Calu3 (cell line): Measurements from ENCODE around the gene IFNA13. TPM values are rescaled to one million over a fixed set of nuclear protein-coding genes. Genes with fewer than 3 reads are reported as not detected.
"Not testable (repeated sequence)": the region's sequence is repeated elsewhere in the genome, so short reads cannot be mapped to it uniquely, and the experiment has no call there.

Source experiments
- BruUV-seq: library from RNA; stranded (reverse); fragments of 400-500 nt; replicated peaks from 2 replicates; lab custom pipeline; 2021; lab: Mats Ljungman, UMichigan
- CTCF ChIA-PET: fragments of 300-600 bp; sonication (Branson Sonifier 250); formaldehyde crosslinking; loops from one replicate; lab custom pipeline; 2022; ENCODE audit warnings: antibody characterized with exemption; lab: Charles Lee
- DNase-seq: peaks from one replicate; pipeline ENCODE4 v3.0.0; 2022
- H3K27ac Mint-ChIP-seq: one replicate; pipeline ENCODE4 v1.8.0; 2022; ENCODE audit warnings: mixed read lengths; ENCODE audit not compliant: unreplicated experiment
- H3K27me3 Mint-ChIP-seq: one replicate; pipeline ENCODE4 v1.8.0; 2022; ENCODE audit warnings: mixed read lengths; ENCODE audit not compliant: unreplicated experiment
- H3K36me3 Mint-ChIP-seq: one replicate; pipeline ENCODE4 v1.8.0; 2022; ENCODE audit warnings: mild to moderate bottlenecking, moderate library complexity, mixed read lengths; ENCODE audit not compliant: insufficient read depth, unreplicated experiment
- H3K4me1 Mint-ChIP-seq: one replicate; pipeline ENCODE4 v1.8.0; 2022; ENCODE audit warnings: mild to moderate bottlenecking, low read depth, mixed read lengths; ENCODE audit not compliant: unreplicated experiment
- H3K4me3 Mint-ChIP-seq: one replicate; pipeline ENCODE4 v1.8.0; 2022; ENCODE audit warnings: mild to moderate bottlenecking, low read depth, moderate library complexity, mixed read lengths; ENCODE audit not compliant: unreplicated experiment
- H3K9me3 Mint-ChIP-seq: one replicate; pipeline ENCODE4 v1.8.0; 2022; ENCODE audit warnings: low read depth, mixed read lengths; ENCODE audit not compliant: unreplicated experiment
- intact Hi-C: fragments of 100-400 bp; cut with micrococcal nuclease; formaldehyde crosslinking; loops from one replicate; pipeline ENCODE4 v1.10.0; 2022; ENCODE audit not compliant: unreplicated experiment
- total RNA-seq: library from RNA; stranded (reverse); gene quantifications from 2 replicates; pipeline ENCODE4 v1.2.3, GENCODE V29; 2022
- TF ChIP-seq, protein P1 (sequence below): fragments of 200-600 bp; IDR thresholded peaks from one replicate; pipeline ENCODE4 v1.8.0; 2022; ENCODE audit warnings: antibody characterized with exemption; ENCODE audit not compliant: unreplicated experiment

IFNA13 gene
- total RNA-seq, 1 experiment from 2014 or later: not detected

- Mint-ChIP-seq H3K4me1 (peaks cover 13% of the 10 kb centered on the region), H3K9me3 (no peaks in the 10 kb centered on the region), H3K27ac (no peak overlapping the region), H3K27me3 (no peaks in the 10 kb centered on the region), H3K36me3 (peaks cover 10% of the 10 kb centered on the region), H3K4me3 (no peak overlapping the region)
- CTCF ChIA-PET: interaction anchor here (0.9 to 1.1 kb wide), 4 partner anchors 10 to 140 kb away, joined by 3 to 4 read pairs (median 3); no protein-coding TSS in a partner anchor
- intact Hi-C loops: loop anchor here (10.0 kb wide), 1 partner anchor 53 kb away; the partner anchor contains the start of gene IFNA1
- BruUV-seq: no TSS peak
- TF ChIP-seq, protein P1, sequence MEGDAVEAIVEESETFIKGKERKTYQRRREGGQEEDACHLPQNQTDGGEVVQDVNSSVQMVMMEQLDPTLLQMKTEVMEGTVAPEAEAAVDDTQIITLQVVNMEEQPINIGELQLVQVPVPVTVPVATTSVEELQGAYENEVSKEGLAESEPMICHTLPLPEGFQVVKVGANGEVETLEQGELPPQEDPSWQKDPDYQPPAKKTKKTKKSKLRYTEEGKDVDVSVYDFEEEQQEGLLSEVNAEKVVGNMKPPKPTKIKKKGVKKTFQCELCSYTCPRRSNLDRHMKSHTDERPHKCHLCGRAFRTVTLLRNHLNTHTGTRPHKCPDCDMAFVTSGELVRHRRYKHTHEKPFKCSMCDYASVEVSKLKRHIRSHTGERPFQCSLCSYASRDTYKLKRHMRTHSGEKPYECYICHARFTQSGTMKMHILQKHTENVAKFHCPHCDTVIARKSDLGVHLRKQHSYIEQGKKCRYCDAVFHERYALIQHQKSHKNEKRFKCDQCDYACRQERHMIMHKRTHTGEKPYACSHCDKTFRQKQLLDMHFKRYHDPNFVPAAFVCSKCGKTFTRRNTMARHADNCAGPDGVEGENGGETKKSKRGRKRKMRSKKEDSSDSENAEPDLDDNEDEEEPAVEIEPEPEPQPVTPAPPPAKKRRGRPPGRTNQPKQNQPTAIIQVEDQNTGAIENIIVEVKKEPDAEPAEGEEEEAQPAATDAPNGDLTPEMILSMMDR: peak; percentile 27
- peak; percentile 10 for DNase-seq
Observed at GRCh38 chr9:21392270-21392669, 24.4 kb upstream of the IFNA13 start.

DNA sequence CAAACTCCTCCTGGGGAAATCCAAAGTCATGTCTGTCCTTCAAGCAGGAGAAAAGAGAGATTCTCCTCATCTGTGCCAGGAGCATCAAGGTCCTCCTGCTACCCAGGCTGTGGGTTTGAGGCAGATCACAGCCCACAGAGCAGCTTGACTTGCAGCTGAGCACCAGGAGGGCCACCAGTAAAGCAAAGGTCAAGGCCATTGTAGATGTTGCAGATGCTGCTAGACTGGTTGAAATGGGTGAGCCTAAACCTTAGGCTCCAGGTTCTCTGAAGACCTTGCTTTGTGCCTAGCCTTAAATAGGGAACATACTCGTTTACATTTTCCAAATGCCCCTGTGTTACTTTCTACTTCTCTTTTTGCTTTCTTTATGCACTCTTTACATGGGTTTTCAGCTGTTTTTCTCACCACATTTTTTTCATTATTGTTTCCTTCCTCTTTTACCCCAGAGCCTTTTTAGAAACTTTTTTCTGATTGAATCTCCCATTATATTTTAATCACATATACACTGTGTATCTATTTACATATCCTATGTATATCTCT, 17.3 kb upstream of the IFNA13 start, which contains the start of gene IFNA2:
Gene IFNA2, minus strand, starts transcription at position 268 of the 540 bp plus-strand sequence. Its CDS starts 69 bp downstream, at position 199.
- TF ChIP-seq, protein P1: no peak
- intact Hi-C loops: no loop called here
- BruUV-seq: no TSS peak
- no peak within 1 kb of the TSS for H3K4me3 Mint-ChIP-seq
- no peaks in the 10 kb centered on the region for H3K27me3 Mint-ChIP-seq
- H3K9me3 Mint-ChIP-seq: no peaks in the 10 kb centered on the region
- CTCF ChIA-PET: interaction anchor here (0.6 kb wide), 1 partner anchor 756 kb away, joined by 3 read pairs; no protein-coding TSS in a partner anchor
- DNase-seq: no peak
- H3K36me3 Mint-ChIP-seq: no peaks in the 10 kb centered on the region
- H3K27ac Mint-ChIP-seq: no peak within 1 kb of the TSS
- H3K4me1 Mint-ChIP-seq: peaks cover 8% of the 10 kb centered on the region

DNA sequence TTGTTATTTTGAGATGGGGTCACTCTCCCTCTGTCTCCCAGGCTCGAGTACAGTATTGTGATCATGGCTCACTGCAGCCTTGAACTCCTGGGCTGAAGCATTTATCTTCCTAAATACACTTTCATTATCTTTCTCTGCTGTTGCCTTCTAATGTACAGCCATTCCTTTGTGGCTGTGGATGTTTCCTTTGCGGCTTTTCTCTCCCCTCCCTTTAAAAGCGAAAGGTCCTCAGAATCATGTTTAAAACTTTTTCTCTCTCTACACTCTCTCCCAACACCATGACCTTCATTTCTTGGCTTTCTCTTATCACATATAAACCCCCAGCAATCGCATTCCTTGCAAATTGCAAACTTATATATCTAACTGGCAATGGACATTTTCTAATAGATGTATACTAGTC, 15.8 kb upstream of the IFNA13 start:
- no peak overlapping the region for H3K27ac Mint-ChIP-seq
- intact Hi-C loops: no loop called here
- no TSS peak for BruUV-seq
- no peak for DNase-seq
- no peaks in the 10 kb centered on the region for H3K27me3 Mint-ChIP-seq
- TF ChIP-seq, protein P1: no peak
- H3K9me3 Mint-ChIP-seq: no peaks in the 10 kb centered on the region
- H3K4me1 Mint-ChIP-seq: peaks cover 8% of the 10 kb centered on the region
- no peak overlapping the region for H3K4me3 Mint-ChIP-seq
- no peaks in the 10 kb centered on the region for H3K36me3 Mint-ChIP-seq
- CTCF ChIA-PET: no interaction called here

DNA sequence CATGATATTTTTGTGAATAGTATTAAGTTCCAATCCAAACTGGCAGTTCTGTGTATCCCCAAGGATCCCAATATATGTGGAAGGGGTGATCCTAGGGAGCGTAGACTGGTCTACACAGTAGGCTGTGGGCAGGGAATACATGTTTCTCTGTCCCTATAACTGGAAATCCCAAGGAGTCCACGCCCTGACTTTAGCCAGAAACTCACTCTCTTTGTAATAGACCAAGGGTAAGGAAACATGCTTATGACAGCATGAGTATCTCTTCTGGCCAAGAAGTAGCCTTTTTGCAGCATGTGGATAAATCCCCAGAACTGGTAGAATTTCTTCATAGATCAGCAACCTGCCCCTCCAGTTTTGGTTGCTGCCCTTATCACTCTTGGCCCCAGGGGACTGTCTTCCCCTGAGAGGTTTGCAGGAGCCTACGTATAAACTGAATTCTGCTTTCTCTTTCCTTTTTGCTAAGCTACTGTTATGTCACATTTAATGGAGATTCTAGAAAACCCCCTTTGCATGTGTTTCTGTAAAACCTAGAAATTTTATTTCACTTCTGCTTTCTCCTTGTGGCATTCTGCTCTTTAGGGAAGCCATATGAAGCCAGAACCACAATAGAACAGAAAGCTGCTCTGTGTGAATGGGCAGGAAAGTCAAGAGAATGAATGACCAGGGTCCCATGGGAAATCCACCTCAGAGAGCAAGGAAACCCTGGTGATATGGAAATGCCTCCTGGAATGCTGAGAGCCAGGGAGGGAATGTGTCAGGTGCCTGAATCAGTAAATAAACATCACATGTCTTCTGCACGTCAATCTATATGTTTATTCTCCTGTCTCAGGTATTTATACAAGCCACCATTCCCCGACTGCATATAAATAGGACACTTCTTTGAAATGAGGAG, 13.8 kb upstream of the IFNA13 start:
- no peak for DNase-seq
- no TSS peak for BruUV-seq
- TF ChIP-seq, protein P1: no peak
- no peaks in the 10 kb centered on the region for H3K36me3 Mint-ChIP-seq
- CTCF ChIA-PET: no interaction called here
- H3K27me3 Mint-ChIP-seq: no peaks in the 10 kb centered on the region
- no peak overlapping the region for H3K4me3 Mint-ChIP-seq
- intact Hi-C loops: no loop called here
- peaks cover 8% of the 10 kb centered on the region for H3K4me1 Mint-ChIP-seq
- no peak overlapping the region for H3K27ac Mint-ChIP-seq
- no peaks in the 10 kb centered on the region for H3K9me3 Mint-ChIP-seq

DNA sequence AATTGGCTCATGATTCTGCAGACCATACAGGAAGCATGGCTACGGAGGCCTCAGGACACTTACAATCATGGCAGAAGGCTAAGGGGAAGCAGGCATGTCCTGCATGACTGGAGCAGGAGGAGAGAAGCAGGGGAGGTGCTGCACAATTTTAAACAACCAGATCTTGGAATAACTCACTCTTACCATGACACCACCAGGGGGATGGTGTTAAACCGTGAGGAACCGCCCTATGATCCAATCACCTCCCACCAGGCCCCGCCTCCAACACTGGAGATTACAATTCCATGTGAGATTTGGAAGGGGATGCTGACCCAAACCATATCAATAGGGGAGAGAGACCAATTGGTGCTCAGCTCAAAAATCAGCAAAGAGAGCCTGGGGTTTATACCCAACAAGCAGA, 3.6 kb upstream of the IFNA13 start:
- H3K4me1 Mint-ChIP-seq, DNase-seq, H3K27ac Mint-ChIP-seq, BruUV-seq, H3K36me3 Mint-ChIP-seq, CTCF ChIA-PET, H3K4me3 Mint-ChIP-seq, H3K9me3 Mint-ChIP-seq, intact Hi-C loops, H3K27me3 Mint-ChIP-seq: not testable (repeated sequence)

DNA sequence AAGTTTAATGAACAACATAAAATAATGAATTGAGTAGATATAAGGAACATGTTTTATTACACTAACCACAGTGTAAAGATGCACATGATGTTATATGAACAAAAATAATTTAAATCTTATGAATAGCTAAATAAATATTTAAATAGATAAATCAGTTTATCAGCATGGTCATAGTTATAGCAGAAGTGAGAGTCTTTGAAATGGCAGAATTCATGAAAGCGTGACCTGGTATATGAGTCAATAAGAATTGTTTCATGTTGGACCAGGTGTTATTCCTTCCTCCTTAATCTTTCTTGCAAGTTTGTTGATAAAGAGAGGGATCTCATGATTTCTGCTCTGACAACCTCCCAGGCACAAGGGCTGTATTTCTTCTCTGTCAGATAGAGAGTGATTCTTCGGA, 688 bp downstream of the IFNA13 start:
- H3K9me3 Mint-ChIP-seq, CTCF ChIA-PET, intact Hi-C loops, H3K36me3 Mint-ChIP-seq, DNase-seq, BruUV-seq, H3K4me3 Mint-ChIP-seq, H3K4me1 Mint-ChIP-seq, H3K27ac Mint-ChIP-seq: not testable (repeated sequence)
- H3K27me3 Mint-ChIP-seq: peaks cover 13% of the 10 kb centered on the region
